Measurements from ENCODE around the gene BCOR.

Gene BCOR

DNA sequence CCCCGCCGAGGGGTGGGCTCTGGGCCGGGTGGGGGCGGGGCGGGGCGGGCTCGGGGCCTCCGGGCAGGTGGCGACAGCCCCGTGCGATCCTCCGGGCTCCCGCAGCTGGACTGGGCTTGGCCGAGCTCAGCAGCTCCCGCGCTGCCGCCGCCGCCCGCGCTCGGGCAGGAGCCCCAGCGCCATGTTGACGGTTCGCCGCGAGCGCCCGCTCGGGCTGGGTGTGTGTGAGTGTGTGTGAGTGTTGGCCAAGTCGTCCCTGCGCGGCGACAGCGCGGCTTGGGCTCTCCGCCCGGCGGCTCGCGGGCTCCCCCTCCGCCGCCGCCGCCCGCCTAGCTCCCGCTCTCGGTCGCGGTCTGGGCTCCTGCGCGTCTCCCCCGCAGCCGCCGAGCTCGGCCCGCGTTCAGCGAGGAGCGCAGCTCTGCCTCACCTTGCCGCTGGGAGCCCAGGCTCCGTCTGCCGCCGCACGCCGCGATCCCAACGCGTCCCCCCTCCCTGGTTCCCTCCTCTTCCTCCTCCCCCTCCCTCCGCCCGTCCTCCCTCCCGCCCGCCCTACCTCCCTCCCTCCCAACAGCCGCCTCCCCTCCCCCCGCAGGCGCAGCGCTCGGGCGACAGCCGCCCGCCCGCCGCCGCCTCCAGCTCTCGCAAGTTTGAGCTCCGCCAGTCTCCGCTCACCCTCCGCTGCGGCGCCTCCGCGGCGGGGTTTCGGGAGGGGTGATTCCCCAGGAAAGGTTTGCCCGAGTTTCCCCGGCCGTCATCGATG, at the start of gene BCOR:
Gene BCOR, minus strand, starts transcription at position 455 of the 760 bp plus-strand sequence. CDS start 20,029 bp downstream, outside the sequence.
- DNase-seq: no peak

DNA sequence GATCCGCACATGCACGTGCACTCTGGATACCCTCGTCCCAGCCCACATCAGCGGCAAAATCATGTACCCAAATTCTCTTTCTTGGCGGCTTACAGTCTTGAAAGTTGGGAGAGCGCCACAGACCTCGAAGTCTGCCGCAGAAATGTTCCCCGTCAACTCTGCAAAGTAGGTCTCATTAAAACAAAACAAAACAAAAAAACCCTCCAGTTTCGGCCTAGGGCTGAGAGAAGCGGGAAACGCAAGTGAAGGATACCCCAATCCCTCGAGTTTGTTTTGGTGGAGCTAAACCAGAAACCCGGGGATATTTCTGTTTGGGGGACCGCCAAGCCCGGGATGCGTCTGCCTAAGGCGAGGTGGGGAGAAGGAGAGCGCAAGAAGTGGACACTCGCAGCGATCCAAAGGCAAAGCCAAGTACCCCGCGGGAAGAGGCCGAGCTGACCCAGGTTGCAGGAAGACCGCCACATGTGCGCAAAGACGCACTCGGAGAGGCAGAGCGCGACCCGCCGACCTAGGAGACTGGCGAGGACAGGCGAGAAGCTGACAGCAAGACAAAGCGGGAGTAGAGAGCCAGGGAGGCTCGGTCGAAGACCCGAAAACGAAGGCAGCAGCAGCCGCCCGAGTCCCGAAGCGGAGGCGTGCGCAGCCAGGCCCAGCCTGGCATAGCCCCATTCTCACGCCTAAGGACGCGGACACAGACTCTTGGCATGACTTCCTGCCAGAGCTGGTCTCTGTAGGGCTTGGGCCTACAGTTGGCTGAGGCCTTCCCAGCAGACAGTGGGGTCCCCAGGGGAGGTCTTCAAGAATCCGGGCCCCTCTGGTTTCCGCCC, 49.6 kb upstream of the BCOR start:
- no peak for DNase-seq

DNA sequence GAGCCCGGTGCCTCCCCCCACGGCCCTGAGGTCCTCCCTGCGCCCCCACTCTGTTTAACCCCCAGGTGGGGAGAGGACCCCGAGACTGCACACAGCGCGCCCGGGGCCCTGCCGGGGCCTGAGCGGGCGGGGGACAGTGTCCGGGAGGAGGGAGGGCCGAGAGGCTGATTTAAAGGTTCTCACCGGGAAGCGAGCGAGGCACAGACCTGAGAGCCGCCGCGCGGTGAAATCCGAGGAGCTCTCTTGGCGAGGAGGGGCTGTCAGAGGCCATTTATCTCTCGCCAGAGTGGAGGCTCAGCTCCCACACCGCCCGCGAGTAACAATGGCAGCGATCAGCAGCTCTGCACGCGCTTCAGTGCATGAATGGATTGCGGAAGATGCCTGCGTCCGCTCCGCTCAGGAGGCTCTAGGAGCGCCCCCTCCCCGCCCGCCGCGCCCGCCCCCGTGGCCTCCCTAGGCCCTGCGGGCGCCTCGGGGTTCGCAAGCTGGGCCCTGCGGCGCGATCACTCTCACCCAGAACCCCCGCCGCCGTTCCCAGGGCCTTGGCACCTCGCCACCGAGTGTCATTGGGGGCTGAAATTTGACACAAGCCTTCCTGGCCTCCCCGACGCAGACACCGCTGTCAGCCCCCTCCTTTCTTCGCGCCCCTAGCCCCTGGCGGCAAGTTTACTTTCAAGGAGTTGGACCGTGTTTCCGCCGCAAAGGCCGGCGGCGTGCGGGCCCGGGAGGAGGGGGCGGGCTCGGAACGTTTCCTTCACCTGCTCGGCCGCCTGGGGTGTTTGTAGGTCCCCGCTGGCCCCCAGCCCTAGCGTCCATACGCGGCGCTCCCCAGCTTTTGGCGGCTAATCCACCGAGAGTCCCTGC, 48.7 kb upstream of the BCOR start:
- DNase-seq: no peak

DNA sequence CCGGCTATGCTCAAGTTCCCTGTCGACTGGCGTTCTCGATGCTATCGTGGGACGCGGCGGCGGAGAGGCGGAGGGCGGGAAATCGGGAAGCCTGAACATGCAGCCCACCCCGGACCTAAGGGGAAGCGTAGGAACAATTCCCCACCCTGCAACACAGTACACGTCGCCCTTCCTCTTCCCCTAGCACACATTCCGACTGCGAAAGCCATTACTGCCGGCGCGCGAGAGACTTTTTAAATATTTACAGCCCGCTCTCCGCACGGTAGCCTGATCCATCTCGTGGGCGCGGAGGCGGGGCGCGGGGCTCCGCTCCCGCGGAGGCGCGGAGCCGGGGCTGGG, 48.1 kb upstream of the BCOR start:
- no peak for DNase-seq

DNA sequence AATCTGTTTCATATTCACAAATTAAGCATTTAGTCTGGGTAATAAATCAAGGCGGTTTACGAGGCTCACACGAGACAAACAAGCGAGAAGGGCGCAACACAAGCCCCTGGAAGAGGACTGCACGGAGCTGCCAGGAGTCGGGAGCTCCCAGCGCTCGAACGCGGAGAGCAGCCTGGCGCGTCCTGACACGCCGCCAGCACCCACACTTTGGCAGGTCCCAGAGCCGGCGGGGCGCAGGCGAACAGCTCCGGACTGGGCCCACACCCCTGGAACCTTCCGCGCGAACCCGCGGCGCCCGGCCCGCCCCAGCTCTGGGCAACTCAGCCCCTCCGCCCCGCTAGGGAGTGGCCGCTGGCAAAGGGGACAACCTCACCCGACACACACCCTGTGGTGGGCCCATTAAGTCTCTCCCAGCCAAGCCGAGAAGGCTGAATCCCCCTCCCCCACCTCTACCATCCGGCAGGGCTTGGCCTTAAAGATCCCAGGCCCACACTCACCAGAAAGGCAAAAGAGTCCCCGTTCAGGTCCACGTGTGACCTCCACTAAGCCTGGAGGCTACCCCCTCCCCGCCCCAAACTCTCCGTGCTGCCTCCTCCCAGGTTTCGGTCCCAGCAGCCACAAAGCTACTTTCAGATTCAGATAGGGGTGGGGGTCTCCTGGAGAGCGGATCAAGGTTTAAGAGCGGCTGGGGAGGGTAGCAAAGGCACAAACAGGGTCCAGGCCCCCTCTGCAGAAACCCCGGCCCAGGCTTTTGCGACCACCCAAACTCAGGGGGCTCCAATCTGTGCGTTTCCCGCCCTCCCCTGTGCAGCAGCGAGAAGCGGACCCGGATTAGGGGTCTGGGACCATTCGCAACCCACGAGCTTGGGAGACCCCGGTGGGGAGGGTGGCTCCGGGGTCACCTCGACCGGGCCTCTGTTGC, 47.5 kb upstream of the BCOR start:
- no peak for DNase-seq

GRCh38 chrX:40144576-40144975, 46.8 kb upstream of the BCOR start:
- DNase-seq: no peak

DNA sequence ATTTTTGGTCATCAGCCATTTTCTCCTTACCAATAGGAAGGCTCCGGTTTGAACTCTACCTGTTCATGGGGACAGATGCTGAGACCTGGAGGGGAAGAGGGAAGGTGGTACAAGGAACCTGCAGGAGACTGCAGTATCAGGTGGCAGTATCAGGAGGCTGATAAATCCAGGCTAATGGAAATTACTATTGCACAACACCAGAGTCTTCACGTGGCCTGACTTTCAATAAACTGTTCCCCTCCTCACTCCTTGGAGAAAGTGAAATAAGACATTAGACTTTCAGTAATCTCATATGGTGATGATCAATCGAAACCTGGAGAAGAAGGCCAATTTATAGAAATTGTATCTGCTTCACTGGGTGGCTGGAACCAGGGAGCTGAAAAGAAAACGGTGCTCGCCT, 46.2 kb upstream of the BCOR start:
- DNase-seq: no peak

- no peak for DNase-seq
These were observed 45.2 kb upstream of the BCOR start for GRCh38 chrX:40143001-40143400.

DNA sequence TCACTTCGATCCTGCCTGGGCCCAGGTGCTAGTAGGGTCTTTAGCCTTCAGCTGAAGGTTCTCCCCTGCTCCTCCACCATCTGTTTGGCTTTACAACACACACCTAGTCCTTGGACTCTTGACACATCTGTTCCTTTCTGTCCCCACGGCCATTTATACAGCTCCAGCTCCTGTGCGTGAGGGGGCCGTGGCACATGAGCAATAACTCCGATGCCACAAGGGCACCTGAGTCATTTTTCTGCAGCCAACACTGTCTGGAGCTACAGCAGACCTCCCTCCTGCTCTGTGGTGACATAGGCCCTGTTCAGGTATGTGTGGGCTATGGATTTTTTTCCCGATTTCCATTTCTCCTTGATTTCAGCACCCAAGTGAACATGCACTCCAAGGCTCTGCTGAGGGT, 44.7 kb upstream of the BCOR start:
- DNase-seq: no peak

DNA sequence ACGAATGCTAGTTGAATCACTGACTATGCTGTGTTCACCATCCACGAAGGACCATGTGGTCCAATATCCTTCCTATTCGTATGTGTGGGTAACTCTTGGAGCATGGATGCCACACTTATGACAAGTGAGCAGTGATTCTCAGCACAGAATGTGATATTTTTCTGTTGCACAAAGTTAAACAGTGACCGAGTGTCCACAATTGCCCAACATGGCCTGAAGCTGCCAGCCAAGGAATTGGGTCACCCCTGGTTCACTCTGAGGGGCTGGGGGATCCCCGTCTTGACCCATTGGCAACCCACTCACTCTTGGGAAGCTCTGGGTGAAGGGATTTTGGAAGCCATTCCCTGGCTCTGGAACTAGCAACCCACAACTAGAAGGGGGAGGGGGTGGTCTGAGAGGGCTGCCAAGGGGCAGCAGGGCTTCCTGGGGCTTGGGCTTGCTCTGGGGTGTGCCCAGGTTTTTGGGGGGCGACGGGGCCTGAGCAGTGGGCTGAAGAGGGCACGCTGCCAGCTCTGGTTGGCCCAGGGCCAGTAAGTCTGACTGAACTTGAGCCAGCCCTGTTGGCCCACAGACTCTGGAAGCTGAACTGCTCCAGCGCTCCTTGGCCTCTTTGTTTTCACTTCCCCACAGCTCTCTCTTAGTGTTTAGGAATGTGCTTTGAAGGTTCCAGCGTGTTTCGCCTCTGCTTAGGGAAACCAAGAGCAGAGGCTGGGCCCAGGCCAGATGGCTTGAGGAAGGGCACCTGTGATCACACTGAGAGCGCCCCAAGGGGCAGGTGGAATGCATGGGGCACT, 43.1 kb upstream of the BCOR start:
- no peak for DNase-seq

GRCh38 chrX:40132751-40133150, 35.0 kb upstream of the BCOR start:
- DNase-seq: no peak

DNA sequence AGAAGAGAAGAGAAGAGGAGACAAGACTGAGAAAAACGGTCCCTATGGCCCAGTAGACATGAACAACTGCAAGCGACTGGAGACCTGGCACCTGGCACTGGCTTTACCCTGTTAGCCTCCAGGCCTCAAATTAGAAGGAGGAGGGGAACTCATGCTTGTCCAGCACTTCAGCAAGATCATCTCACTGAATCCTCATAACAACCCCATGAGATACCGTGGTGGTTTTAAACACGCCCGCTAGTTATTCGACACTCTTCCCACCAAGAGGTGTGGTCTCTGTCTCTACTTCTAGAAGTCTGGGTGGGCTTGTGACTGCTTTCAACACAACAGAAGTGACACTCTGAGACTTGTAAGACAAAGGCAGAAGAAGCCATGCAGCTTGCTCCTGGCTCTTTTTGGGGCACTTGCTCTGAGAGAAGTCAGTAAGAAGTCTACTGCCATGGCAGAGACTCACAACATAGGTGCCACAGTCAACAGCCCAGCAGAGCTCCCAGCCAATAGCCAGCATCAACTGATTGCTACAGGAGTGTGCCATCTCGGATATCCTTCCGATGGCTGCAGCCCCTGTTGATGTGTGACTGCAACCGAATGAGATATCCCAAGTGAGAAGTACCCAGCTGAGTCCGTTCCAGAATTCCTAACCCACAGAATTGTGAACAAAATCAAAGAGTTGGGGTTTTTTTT, 34.0 kb upstream of the BCOR start:
- DNase-seq: no peak

GRCh38 chrX:40130207-40130606, 32.4 kb upstream of the BCOR start:
- DNase-seq: no peak

- DNase-seq: peak; percentile 77 to 78
These were observed 29.3 kb upstream of the BCOR start for GRCh38 chrX:40127052-40127451.

- DNase-seq: no peak
These were observed 24.7 kb upstream of the BCOR start for GRCh38 chrX:40122487-40122886.

GRCh38 chrX:40121618-40122017, 23.9 kb upstream of the BCOR start:
- no peak for DNase-seq

DNA sequence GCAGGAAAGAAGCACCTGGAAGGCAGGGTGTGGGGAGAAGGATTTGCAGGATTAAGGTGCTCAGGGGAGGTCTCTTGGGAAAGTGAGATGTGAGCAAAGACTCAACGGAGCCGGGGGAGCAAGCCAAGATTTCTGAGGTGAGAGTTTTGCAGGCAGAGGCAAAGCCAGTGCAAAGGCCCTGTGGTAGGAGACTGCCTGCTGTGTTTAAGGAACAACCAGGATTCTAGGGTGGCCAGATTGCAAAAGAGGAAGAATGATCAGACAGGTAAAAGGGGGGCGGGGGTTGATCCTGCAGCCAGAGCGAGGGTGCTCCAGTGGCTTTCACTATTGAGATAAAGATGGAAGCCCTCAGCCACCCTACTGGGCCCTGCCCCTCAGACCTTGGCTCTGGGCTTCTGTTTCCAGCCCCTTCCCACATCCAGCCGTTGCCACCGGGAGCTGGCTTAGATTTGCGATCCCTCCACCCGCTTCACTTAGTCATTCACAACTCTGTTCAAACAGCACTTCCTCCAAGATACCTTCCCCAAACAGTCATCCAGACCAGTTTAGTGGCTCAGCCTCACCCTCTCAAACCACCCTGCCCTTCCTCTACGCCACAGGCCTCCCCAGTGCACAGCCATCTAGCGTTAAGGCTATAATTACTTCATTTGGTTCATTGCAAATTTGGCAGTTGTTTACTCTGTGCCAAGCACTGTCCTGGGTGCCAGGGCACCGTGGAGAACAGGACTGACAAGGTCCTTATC, 23.3 kb upstream of the BCOR start:
- DNase-seq: no peak

DNA sequence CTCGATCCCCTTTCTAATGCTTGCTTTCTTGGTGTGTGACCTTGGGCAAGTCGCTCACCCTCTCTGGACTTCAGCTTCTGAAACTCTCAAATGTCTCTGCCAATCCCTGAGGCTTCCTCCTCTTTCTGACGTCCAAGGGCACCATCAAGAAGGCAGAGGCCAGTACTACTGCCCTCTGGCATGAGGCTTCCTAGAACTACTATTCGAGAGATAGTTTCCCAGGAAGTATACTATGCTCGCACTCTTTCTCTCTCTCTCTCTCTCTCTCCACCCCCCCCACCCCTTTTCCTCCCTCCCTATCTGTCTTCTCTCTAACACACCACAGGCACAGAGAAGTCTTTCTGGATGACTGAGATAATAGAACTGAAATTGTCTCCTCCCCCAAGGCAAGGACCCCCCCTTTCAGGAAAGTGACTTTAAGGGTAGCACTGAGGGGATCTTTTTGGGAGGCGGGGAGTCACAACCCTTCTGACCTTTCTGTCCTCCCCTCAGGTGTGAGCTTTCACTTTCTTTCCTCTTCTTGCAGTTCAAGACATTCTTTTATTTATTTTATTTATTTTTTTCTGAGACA, 20.0 kb upstream of the BCOR start:
- DNase-seq: no peak

- no peak for DNase-seq
These were observed 19.2 kb upstream of the BCOR start for GRCh38 chrX:40116925-40117324.

DNA sequence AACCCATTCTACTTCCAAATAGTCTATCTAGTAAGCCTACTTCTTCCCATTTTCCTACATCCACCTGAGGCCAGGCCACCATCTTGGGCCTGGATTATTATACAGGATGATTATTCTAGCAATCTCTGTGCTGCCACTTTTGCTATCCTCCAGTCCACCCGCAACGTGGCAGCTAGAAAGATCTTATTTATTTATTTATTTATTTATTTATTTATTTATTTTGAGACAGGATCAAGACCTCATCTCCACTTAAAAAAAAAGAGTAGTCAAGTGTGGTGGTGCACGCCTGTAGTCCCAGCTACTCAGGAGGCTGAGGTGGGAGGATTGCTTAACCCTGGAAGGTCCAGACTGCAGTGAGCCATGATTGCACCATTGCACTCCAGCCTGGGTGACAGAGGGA, 15.2 kb upstream of the BCOR start:
- DNase-seq: no peak

Measured in Kasumi-1 (cell line).